RWPE2 (cell line): ENCODE measurements around the gene MTG1.
"Not testable (repeated sequence)": the region's sequence is repeated elsewhere in the genome, so short reads cannot be mapped to it uniquely, and the experiment has no call there.

Experiments
- ATAC-seq: fragments of 200-7000 bp; cut with Tn5 transposase; 3 replicates; pipeline ENCODE4 v1.9.1; 2021; ENCODE audit warnings: low read depth
- DNase-seq: peaks from one replicate; pipeline ENCODE4 v3.0.0-alpha.2; 2020; ENCODE audit warnings: low spot score
- H3K27ac ChIP-seq: fragments of 450-650 bp; 2 replicates; pipeline ENCODE4 v1.5.1; 2017; ENCODE audit warnings: mild to moderate bottlenecking; ENCODE audit not compliant: poor library complexity, severe bottlenecking
- H3K27me3 ChIP-seq: fragments of 250-450 bp; sonication (Bioruptor Pico); 2 replicates; pipeline ENCODE4 v1.5.1; 2021; ENCODE audit warnings: mild to moderate bottlenecking, moderate library complexity; ENCODE audit not compliant: insufficient read depth, poor library complexity, severe bottlenecking
- H3K36me3 ChIP-seq: fragments of 250-450 bp; sonication (Bioruptor Pico); 2 replicates; pipeline ENCODE4 v1.5.1; 2020; ENCODE audit warnings: low read depth, mild to moderate bottlenecking, moderate library complexity
- H3K4me1 ChIP-seq: fragments of 250-450 bp; sonication (Bioruptor Pico); 2 replicates; pipeline ENCODE4 v1.5.1; 2021; ENCODE audit warnings: mild to moderate bottlenecking, moderate library complexity; ENCODE audit not compliant: insufficient read depth, poor library complexity, severe bottlenecking
- H3K4me3 ChIP-seq: fragments of 250-450 bp; sonication (Bioruptor Pico); 2 replicates; pipeline ENCODE4 v1.5.1; 2021; ENCODE audit warnings: mild to moderate bottlenecking, moderate library complexity; ENCODE audit not compliant: severe bottlenecking
- H3K9me3 ChIP-seq: fragments of 250-450 bp; sonication (Bioruptor Pico); 2 replicates; pipeline ENCODE4 v1.5.1; 2021; ENCODE audit warnings: mild to moderate bottlenecking, moderate library complexity; ENCODE audit not compliant: severe bottlenecking
- TF ChIP-seq, protein P1 (sequence below): fragments of 450-650 bp; IDR thresholded peaks from one replicate; pipeline ENCODE4 v1.5.1; 2017; ENCODE audit warnings: mild to moderate bottlenecking, moderate library complexity; ENCODE audit not compliant: poor library complexity, severe bottlenecking

The MTG1 gene

DNA sequence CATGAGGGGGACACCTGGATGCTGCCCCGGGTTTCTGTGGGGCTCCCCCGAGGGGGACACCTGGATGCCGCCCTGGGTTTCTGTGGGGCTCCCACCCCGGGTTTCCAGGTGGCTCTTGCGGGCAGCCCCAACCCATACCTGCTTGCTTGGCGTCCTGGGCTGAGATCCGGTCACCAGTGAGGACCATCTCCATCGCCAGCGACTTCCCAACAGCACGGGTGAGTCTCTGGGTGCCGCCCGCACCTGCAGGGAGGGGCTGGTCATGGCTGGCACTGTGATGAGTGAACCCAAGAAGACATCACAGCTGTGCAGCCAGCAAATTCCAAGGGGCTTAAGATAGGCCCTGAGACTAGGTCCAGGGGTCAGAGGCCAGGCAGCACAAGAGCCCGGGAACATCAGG, 27.2 kb upstream of the MTG1 start:
- no peak for ATAC-seq
- Histone ChIP-seq H3K4me3 (no peak overlapping the region), H3K9me3 (no peaks in the 10 kb centered on the region), H3K4me1 (no peaks in the 10 kb centered on the region), H3K36me3 (peaks cover 49% of the 10 kb centered on the region), H3K27me3 (no peaks in the 10 kb centered on the region), H3K27ac (no peak overlapping the region)
- TF ChIP-seq, protein P1, sequence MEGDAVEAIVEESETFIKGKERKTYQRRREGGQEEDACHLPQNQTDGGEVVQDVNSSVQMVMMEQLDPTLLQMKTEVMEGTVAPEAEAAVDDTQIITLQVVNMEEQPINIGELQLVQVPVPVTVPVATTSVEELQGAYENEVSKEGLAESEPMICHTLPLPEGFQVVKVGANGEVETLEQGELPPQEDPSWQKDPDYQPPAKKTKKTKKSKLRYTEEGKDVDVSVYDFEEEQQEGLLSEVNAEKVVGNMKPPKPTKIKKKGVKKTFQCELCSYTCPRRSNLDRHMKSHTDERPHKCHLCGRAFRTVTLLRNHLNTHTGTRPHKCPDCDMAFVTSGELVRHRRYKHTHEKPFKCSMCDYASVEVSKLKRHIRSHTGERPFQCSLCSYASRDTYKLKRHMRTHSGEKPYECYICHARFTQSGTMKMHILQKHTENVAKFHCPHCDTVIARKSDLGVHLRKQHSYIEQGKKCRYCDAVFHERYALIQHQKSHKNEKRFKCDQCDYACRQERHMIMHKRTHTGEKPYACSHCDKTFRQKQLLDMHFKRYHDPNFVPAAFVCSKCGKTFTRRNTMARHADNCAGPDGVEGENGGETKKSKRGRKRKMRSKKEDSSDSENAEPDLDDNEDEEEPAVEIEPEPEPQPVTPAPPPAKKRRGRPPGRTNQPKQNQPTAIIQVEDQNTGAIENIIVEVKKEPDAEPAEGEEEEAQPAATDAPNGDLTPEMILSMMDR: no peak
- DNase-seq: no peak

DNA sequence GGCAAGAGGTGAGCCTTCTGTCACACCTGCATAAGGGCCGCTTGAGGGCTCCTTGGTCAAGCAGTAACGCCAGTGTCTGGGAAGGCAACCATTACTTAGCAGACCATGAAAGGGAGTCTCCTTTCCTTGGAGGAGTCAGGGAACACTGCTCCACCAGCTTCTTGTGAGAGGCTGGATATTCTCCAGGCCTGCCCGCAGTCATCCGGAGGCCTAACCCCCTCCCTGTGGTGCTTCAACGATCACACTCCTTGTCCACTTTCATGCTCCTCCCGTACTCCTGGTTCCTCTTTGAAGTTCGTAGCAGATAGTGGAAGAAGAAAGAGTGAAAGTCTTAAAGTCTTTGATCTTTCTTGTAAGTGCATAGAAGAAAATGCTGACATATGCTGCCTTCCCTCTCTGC, 26.5 kb upstream of the MTG1 start:
- H3K27me3 ChIP-seq, H3K27ac ChIP-seq, DNase-seq, H3K4me3 ChIP-seq, H3K4me1 ChIP-seq, ATAC-seq, H3K9me3 ChIP-seq: not testable (repeated sequence)
- peaks cover 44% of the 10 kb centered on the region for H3K36me3 ChIP-seq

DNA sequence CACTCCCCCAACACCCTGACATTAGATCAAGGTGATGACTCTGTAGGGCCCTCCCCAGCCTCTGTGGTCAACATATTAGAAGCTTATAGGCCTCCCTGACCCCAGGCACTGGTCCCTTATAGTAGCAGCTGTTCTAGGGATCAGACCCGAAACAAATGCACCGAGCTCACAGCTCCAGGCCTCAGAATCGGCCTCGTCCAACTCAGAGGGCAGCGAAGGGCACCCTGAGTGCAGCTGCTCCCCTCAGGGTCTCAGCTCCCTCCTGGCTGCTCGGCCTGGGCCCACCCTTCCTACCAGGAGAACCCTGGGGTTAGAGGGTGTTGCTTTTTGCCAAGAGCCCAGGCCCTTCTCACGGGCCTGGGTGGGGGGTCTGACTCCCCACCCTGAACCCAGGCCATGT, 25.8 kb upstream of the MTG1 start:
- no peak overlapping the region for H3K27ac ChIP-seq
- no peaks in the 10 kb centered on the region for H3K27me3 ChIP-seq
- DNase-seq (no peak), ATAC-seq (no peak)
- H3K9me3 ChIP-seq: no peaks in the 10 kb centered on the region
- no peak overlapping the region for H3K4me3 ChIP-seq
- H3K36me3 ChIP-seq: peaks cover 41% of the 10 kb centered on the region
- H3K4me1 ChIP-seq: no peaks in the 10 kb centered on the region
- TF ChIP-seq, protein P1: no peak

DNA sequence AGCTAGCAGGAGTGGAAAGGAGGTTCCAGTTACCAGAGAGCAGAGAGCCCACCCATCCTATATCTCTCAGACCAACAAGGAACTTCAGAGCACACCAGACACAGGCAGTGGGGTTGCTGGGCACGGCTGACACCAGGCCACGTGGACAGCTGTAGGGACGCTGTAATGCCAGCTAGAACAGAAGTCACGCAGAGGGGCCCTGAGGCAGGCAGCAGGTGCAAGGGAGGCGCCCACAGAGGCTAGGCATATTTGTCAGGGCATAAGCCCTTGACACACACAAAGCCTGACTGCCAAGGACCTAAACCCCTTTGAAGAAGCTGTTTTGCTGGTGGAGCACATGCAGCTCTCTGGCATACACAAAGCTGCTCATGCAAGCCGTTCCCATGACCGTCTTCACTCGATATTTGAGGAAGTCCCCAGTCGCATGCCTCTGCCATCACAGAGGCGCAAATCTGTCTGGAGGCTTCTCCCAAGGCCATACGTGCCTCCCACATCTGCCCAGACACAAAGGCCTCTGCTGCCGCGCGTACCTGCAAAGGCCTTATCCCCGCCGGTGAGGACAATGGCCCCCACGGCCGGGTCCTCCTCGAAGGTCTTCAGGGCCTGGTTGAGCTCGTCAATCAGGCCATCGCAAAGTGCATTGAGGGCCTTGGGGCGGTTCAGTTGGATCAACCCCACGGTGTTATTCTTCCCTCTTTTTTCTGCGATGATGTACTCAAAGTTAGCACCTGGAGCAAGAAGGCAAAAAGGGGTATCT, 23.7 kb upstream of the MTG1 start:
- ATAC-seq (no peak), DNase-seq (no peak)
- no peak overlapping the region for H3K27ac ChIP-seq
- H3K4me3 ChIP-seq: no peak overlapping the region
- TF ChIP-seq, protein P1: no peak
- peaks cover 5% of the 10 kb centered on the region for H3K4me1 ChIP-seq
- H3K36me3 ChIP-seq: peaks cover 25% of the 10 kb centered on the region
- no peaks in the 10 kb centered on the region for H3K9me3 ChIP-seq
- no peaks in the 10 kb centered on the region for H3K27me3 ChIP-seq

DNA sequence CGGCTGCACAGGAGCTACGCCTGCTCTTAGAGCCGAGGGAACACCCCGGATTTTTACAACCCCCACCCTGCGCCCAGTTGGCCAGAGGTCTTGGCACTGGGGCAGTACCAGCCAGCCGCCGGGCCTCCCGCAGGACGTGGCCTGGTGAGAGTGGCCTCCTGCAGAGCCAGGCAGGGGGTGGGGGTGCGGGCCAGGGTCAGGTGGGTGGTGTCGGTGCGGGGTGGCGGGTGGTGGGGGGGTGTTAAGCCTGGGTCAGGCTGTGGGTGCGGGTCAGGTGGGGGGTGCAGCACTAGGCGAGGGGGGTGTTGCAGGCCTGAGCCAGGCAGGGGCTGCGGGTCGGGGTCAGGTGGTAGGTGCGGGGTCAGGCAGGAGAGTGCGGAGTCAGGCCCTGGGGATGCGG, 21.4 kb upstream of the MTG1 start:
- ATAC-seq: no peak
- no peak for DNase-seq
- Histone ChIP-seq H3K9me3 (no peaks in the 10 kb centered on the region), H3K27me3 (no peaks in the 10 kb centered on the region), H3K4me1 (peaks cover 5% of the 10 kb centered on the region), H3K27ac (no peak overlapping the region), H3K4me3 (no peak overlapping the region), H3K36me3 (peaks cover 12% of the 10 kb centered on the region)
- TF ChIP-seq, protein P1: no peak
